HG03460 (cell line): ENCODE data around the gene SPTB.

Experiments used
- ATAC-seq: cut with Tn5 transposase; IDR thresholded peaks from one replicate; pipeline ENCODE4 v1.9.1; 2021; ENCODE audit not compliant: unreplicated experiment

The SPTB gene

GRCh38 chr14:64717870-64718269 lies 161.8 kb downstream of the SPTB start:
- ATAC-seq = no peak

GRCh38 chr14:64715628-64716412 lies 163.9 kb downstream of the SPTB start:
- no peak for ATAC-seq

GRCh38 chr14:64715146-64715627 lies 164.5 kb downstream of the SPTB start:
- ATAC-seq = no peak

- no peak for ATAC-seq
Measured at GRCh38 chr14:64714432-64715025, 165.2 kb downstream of the SPTB start.

- no peak for ATAC-seq
Measured at GRCh38 chr14:64713677-64714076, 166.0 kb downstream of the SPTB start.

GRCh38 chr14:64711039-64711438 lies 168.7 kb downstream of the SPTB start:
- no peak for ATAC-seq

GRCh38 chr14:64709126-64709525 lies 170.6 kb downstream of the SPTB start:
- no peak for ATAC-seq

GRCh38 chr14:64708148-64709004 lies 171.3 kb downstream of the SPTB start:
- no peak for ATAC-seq

- no peak for ATAC-seq
Measured at GRCh38 chr14:64707661-64708060, 172.0 kb downstream of the SPTB start.

GRCh38 chr14:64706593-64707193 lies 173.0 kb downstream of the SPTB start:
- ATAC-seq = no peak

GRCh38 chr14:64706119-64706592 lies 173.6 kb downstream of the SPTB start:
- ATAC-seq = no peak

- ATAC-seq = no peak
Measured at GRCh38 chr14:64705381-64706118, 174.2 kb downstream of the SPTB start.

- ATAC-seq = no peak
Measured at GRCh38 chr14:64704743-64705380, 174.8 kb downstream of the SPTB start.

GRCh38 chr14:64704143-64704742 lies 175.5 kb downstream of the SPTB start, which contains the start of gene PLEKHG3:
Gene PLEKHG3 (plus strand): TSS chr14:64704424. CDS start chr14:64727632, 23,208 bp downstream.
- no peak for ATAC-seq

GRCh38 chr14:64703395-64704142 lies 176.1 kb downstream of the SPTB start:
- no peak for ATAC-seq

GRCh38 chr14:64702493-64703394 lies 177.0 kb downstream of the SPTB start:
- no peak for ATAC-seq

GRCh38 chr14:64701660-64702059 lies 178.0 kb downstream of the SPTB start:
- no peak for ATAC-seq

- no peak for ATAC-seq
Measured at GRCh38 chr14:64700894-64701293, 178.8 kb downstream of the SPTB start.
